GM21529 (cell line): Measurements from ENCODE around the gene BCAM.
"Not testable (repeated sequence)": the region's sequence is repeated elsewhere in the genome, so short reads cannot be mapped to it uniquely, and the experiment has no call there.

ENCODE experiments used
- ATAC-seq: cut with Tn5 transposase; IDR thresholded peaks from one replicate; pipeline ENCODE4 v1.9.1; 2021; ENCODE audit not compliant: unreplicated experiment

The BCAM gene

GRCh38 chr19:44814517-44814916 lies 5.6 kb downstream of the BCAM start:
- no peak for ATAC-seq

DNA sequence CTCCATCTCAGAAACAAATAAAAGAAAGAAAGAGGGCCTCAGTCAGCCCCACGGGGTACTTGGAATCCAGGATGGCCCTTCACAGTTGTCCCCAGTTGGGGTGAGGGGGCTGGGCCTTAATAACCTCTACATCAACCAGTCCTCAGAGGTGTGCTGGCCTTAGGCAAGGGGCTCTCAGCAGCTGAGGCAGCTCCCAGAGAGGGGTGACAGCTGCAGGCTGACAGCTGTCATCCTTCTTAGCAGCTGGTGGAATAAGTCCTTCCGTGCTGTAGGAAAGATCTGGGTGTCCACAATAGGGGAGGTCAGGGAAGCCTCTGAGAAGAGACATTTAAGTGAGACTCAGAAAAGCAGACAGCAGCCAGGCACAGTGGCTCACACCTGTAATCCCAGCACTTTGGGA lies 7.4 kb downstream of the BCAM start:
- no peak for ATAC-seq

- no peak for ATAC-seq
Measured at GRCh38 chr19:44817725-44818465, 9.0 kb downstream of the BCAM start.

- no peak for ATAC-seq
Measured at GRCh38 chr19:44818466-44819031, 9.6 kb downstream of the BCAM start.

DNA sequence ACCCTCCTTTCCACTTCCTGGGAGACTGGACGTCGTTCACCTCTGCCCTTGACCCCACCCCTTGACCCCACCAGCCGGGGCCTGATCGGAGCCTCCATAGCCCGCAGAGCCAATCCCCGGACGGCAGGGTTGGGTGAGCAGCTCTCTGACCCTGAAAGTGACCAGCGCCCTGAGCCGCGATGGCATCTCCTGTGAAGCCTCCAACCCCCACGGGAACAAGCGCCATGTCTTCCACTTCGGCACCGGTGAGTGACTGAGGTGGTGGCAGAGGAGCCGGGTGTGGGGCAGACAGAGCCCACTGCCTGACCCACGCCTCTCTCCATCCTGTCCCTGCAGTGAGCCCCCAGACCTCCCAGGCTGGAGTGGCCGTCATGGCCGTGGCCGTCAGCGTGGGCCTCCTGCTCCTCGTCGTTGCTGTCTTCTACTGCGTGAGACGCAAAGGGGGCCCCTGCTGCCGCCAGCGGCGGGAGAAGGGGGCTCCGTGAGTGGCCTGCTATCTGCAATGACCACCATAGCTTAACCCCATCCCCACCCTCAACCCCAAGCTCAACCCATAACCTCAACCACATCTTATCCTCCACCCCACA lies 10.4 kb downstream of the BCAM start:
- no peak for ATAC-seq

GRCh38 chr19:44820648-44821609 lies 12.0 kb downstream of the BCAM start:
- no peak for ATAC-seq

DNA sequence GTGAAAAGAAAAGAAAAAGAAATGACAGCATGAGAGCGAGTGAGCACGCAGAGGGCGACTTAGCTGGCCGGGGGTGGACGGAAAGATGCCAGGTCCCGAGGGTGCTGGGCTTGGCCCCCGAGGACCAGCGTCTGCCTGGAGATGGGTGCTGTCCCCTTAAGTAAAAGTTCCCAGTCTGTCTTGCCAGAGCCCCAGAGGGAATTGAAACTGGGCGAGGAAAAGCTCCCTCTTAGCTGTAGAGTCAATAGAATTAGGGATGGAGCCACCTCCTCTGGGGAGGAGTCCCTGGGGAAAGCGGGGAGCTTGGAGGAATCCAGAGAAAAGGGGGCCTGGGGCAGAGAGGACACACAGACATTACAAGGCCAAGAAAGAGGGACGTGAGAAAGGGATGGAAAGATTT lies 13.3 kb downstream of the BCAM start:
- no peak for ATAC-seq

DNA sequence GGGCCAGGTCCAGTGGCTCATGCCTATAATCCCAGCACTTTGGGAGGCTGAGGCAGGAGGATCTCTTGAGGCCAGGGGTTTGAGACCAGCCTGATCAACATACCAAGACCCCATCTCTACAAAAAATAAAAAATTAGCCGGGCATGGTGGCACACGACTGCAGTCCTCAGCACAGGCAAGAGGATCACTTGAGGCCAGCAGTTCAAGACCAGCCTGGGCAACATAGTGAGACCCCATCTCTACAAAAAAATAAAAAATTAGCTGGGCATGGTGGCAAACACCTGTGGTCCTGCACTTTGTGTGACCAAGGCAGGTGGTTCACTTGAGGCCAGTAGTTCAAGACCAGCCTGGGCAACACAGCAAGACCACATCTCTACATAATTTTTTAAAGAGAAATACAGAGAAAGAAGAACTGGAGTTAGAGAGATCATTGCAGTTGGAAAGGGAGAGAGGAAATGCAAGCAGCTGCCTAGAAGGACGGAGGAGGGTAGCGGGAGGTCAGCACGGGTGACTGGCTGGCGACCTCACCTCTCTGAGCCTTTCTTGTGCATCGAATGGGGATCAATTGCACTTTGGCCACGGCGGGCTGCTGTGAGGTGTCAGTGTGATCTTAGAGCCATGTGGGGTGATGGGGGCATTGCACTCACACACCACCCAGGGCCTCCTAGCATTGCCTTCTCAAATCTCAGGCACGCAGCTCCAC lies 13.9 kb downstream of the BCAM start:
- no peak for ATAC-seq

GRCh38 chr19:44823373-44823698 lies 14.4 kb downstream of the BCAM start:
- no peak for ATAC-seq

DNA sequence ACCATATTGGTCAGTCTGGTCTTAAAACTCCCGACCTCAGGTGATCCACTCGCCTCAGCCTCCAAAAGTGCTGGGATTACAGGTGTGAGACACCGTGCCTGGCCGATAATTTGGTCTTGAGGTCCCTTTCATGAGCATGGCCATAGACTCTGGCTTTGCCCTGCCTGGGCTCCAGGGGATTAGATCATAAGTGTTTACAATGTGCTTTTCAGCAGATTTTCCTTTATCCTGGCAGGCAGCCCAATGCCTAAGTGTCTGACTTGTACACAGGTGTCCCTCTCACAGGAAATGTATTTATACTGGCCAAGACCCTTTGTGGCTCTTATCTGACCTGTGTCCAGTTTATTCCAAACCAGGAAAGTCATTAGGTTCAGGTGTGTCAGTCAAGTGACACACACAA lies 15.9 kb downstream of the BCAM start:
- ATAC-seq: no peak

DNA sequence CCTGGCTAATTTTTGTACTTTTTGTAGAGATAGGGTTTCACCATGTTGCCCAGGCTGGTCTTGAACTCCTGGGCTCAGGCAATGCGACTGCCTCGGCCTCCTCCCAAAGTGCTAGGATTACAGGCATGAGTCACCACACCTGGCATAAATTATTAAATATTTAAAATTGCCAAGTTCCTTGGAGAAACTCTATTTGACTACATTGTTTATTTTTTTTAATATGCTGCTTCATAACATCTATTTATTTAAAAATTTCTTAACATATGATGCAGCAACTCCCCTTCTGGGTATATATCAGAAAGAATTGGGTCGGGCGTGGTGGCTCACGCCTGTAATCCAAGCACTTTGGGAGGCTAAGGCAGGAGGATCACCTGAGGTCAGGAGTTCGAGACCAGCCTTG lies 24.0 kb downstream of the BCAM start:
- not testable (repeated sequence) for ATAC-seq

GRCh38 chr19:44834399-44834798 lies 25.5 kb downstream of the BCAM start:
- not testable (repeated sequence) for ATAC-seq

DNA sequence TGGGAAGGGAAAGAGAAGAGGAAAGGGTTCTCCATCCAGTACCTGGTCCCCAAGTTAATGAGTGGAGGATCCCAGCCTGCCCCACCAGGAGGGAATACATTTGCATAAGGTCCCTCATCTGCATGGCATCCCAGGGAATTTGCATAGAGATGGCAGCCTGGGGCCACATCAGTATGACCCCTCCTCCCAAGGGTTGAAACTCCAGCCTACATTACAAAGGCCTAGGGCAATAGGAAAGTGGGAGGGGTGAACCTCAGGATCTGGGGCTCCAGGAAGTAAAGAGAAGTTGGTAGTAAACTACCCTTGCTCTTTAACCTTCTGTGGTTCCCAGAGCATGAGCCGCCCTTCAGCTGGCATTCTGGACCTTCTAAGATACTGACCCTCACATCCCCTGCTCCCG lies 30.4 kb downstream of the BCAM start:
- no peak for ATAC-seq

DNA sequence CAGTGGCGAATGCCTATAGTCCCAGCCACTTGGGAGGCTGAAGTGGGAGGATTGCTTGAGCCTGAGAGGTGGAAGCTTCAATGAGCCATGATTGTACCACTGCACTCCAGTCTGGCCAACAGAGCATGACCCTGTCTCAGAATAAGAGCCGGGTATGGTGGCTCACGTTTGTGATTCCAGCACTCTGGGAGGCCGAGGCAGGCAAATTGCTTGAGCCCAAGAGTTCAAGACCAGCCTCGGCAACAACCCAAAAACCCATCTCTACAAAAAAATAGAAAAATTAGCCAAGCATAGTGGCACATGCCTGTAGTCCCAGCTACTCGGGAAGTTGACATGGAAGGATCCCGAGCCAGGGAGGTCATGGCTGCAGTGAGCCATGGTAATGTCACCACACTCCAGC lies 31.9 kb downstream of the BCAM start:
- no peak for ATAC-seq

DNA sequence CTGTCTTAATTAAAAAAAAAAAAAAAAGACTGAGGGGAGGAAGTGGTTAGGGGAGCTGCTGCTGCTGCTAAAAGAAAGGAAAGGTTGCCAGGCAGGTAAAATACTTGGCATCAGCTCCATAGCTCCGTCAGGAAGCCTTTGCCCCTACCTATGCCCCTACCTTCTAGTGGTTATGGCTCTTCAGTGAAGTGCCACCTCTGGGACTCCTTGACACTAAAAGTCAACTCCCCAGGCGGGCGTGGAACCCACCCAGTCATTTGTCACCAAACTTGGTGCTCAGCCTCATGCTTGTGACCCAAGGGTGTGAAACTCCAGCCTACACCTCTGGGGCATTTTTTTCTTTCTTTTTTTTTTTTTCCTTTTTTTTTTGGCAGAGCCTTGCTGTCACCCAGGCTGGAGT lies 32.3 kb downstream of the BCAM start:
- ATAC-seq: no peak

- ATAC-seq: no peak
Measured at GRCh38 chr19:44845286-44845611, 36.3 kb downstream of the BCAM start.

GRCh38 chr19:44845612-44846454 lies 36.9 kb downstream of the BCAM start, which contains the start of gene NECTIN2:
NECTIN2 (plus strand) TSS chr19:44846297; CDS start chr19:44846526, 229 bp downstream.
- no peak for ATAC-seq

GRCh38 chr19:44846455-44847143 lies 37.7 kb downstream of the BCAM start:
- no peak for ATAC-seq
